Endothelial cell (in vitro differentiated cells): ENCODE results near the gene PDCD4. TPM values are rescaled to one million over a fixed set of nuclear protein-coding genes. Genes with fewer than 3 reads are reported as not detected.

Experiments
- DNase-seq: peaks from one replicate; pipeline ENCODE4 v3.0.0; 2021; ENCODE audit warnings: low spot score
- H3K27ac Mint-ChIP-seq: one replicate; pipeline ENCODE4 v1.8.0; 2021; ENCODE audit warnings: mixed read lengths, inconsistent platforms; ENCODE audit not compliant: unreplicated experiment
- H3K27me3 Mint-ChIP-seq: one replicate; pipeline ENCODE4 v1.8.0; 2021; ENCODE audit warnings: mild to moderate bottlenecking, moderate library complexity, mixed read lengths, inconsistent platforms; ENCODE audit not compliant: unreplicated experiment
- H3K36me3 Mint-ChIP-seq: one replicate; pipeline ENCODE4 v1.8.0; 2021; ENCODE audit warnings: mild to moderate bottlenecking, low read depth, mixed read lengths, inconsistent platforms; ENCODE audit not compliant: unreplicated experiment
- H3K4me1 Mint-ChIP-seq: one replicate; pipeline ENCODE4 v1.8.0; 2021; ENCODE audit warnings: mild to moderate bottlenecking, mixed read lengths, inconsistent platforms; ENCODE audit not compliant: unreplicated experiment
- H3K4me3 Mint-ChIP-seq: one replicate; pipeline ENCODE4 v1.8.0; 2021; ENCODE audit warnings: mild to moderate bottlenecking, mixed read lengths, inconsistent platforms; ENCODE audit not compliant: unreplicated experiment
- H3K9me3 Mint-ChIP-seq: one replicate; pipeline ENCODE4 v1.8.0; 2021; ENCODE audit warnings: mixed read lengths, inconsistent platforms; ENCODE audit not compliant: unreplicated experiment
- total RNA-seq: library from RNA; stranded (reverse); fragmentation: NEBNext Ultra II Directional; extraction: Animal tissue kit (Norgen Biotek cat#: 25700); gene quantifications from one replicate; pipeline ENCODE4 v1.2.1, GENCODE V29; 2021; ENCODE audit not compliant: unreplicated experiment
- TF ChIP-seq, protein P1 (sequence below): fragments of 200-600 bp; sonication (generic); IDR thresholded peaks from one replicate; pipeline ENCODE4 v1.5.0; 2021; ENCODE audit warnings: antibody characterized with exemption; ENCODE audit not compliant: unreplicated experiment

The PDCD4 gene
- total RNA-seq, 1 donor from 2014 or later = 50.4 TPM

DNA sequence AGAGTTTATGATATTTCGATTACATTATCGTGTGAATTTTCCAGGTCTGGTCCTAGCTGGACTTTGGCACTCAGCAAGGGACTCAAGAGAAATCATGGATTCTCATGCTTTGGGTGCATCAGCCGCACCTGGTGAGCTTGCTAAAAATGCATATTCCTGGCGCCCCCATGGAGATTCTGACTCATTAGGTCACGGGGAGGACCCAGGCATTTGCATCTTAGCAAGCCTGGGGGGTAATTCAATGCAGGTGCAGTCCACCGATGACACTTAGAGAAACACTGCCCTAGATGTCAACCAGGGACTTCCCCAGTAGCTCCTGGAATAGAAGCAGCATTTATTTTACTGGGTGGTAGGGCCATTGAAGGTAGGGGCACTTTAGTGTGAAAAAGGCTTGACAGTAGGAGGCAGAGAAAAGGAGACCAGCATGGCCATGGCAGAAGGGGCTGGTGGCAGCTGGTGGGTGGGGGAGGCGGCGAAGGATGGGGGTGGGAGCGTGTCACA, 29.9 kb upstream of the PDCD4 start:
- DNase-seq = no peak
- no peak overlapping the region for H3K4me3 Mint-ChIP-seq
- peaks cover 12% of the 10 kb centered on the region for H3K27me3 Mint-ChIP-seq
- peaks cover 20% of the 10 kb centered on the region for H3K4me1 Mint-ChIP-seq
- H3K27ac Mint-ChIP-seq = no peak overlapping the region
- TF ChIP-seq, protein P1, sequence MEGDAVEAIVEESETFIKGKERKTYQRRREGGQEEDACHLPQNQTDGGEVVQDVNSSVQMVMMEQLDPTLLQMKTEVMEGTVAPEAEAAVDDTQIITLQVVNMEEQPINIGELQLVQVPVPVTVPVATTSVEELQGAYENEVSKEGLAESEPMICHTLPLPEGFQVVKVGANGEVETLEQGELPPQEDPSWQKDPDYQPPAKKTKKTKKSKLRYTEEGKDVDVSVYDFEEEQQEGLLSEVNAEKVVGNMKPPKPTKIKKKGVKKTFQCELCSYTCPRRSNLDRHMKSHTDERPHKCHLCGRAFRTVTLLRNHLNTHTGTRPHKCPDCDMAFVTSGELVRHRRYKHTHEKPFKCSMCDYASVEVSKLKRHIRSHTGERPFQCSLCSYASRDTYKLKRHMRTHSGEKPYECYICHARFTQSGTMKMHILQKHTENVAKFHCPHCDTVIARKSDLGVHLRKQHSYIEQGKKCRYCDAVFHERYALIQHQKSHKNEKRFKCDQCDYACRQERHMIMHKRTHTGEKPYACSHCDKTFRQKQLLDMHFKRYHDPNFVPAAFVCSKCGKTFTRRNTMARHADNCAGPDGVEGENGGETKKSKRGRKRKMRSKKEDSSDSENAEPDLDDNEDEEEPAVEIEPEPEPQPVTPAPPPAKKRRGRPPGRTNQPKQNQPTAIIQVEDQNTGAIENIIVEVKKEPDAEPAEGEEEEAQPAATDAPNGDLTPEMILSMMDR = no peak
- H3K9me3 Mint-ChIP-seq = no peaks in the 10 kb centered on the region
- no peaks in the 10 kb centered on the region for H3K36me3 Mint-ChIP-seq

DNA sequence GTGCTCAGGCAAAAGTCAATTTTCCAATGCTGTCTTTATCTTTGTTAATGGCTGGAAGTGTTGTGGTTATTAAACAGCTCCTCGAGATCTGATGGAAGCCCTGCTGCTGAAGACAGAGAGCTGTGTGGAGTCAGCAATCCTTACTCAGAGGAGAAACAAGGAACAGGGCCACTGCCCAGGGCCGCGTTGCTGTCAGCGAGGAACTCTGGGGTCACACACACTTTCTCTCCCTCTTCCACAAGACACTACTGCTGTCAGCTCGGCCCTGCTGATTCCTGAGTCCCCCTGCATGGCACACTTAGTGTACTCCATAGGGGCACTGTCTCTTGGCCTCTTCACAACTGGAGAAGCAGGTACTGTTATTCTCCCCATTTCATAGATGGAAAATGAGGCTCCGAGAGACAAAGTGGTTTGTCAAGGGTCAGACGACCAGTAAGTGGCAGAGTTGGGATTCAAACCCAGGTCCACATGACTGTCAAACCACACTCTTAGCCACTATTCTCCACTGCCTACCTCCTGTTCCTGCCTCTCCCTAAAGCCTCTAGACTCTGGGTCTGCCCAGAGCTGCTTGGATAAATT, 29.3 kb upstream of the PDCD4 start:
- Mint-ChIP-seq H3K9me3 (no peaks in the 10 kb centered on the region), H3K36me3 (no peaks in the 10 kb centered on the region), H3K4me1 (peaks cover 20% of the 10 kb centered on the region), H3K27me3 (peaks cover 16% of the 10 kb centered on the region), H3K4me3 (no peak overlapping the region), H3K27ac (no peak overlapping the region)
- TF ChIP-seq, protein P1 = no peak
- DNase-seq = no peak

DNA sequence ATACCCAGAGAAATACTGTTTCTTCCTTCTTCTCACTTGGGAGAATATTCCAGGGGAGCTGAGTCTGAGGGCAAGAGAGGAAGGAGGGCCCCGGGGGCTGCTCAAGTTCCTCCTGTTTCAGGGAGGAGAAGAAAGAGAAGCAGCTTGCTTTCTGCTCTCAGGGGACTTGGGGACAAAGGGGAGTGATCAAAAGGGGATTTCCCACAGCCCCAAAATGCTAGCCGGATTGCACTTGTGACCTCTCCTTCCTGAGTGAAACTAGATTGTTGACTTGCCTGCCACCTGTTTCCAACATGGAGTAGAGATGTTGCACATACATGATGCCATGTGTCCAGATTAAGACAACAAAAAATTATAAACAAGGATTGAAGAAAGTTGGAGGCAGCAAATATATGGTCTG, 28.7 kb upstream of the PDCD4 start:
- Mint-ChIP-seq H3K27ac (no peak overlapping the region), H3K4me1 (peaks cover 16% of the 10 kb centered on the region), H3K36me3 (no peaks in the 10 kb centered on the region), H3K4me3 (no peak overlapping the region), H3K9me3 (no peaks in the 10 kb centered on the region), H3K27me3 (peaks cover 16% of the 10 kb centered on the region)
- no peak for DNase-seq
- TF ChIP-seq, protein P1 = no peak

DNA sequence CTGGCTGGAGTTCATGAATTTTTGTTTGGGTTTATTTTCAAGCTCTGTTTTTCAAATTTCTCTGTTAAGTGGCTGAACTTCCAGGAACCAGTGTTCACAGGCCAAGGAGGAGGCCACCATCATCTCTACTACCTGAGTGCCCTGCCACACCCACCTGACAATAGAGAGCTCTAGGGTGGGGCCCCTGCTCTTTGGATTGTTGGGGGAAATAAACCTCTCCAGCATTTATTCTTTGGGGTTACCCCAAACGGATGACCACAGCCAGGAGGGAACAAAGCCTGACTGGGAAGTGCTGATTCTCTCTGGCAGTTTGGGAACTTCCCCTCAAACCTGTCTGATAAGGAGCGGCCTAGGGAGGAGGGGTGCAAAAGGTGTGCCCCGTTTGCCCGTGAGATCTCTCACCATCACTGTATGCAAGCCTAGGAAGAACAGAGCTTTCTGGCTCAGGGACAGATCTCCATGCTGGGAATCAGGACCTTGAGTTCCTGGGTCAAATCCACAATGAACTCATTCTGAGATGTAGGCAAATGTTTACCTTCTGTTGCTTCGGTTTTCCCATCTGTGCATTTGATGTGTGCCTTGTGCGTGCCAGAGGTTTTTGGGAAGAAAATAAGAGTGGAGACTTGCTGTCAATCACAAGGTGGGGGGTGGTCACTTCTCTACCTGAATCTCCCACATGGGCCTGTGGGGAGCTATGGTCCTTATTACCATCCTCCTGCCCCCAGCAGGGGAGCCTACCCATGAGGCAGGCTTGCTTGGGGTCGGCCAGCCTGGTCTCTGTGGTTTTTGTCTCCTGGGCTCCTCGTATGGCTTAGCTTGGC, 27.7 kb upstream of the PDCD4 start:
- peaks cover 16% of the 10 kb centered on the region for H3K27me3 Mint-ChIP-seq
- peaks cover 15% of the 10 kb centered on the region for H3K4me1 Mint-ChIP-seq
- DNase-seq = no peak
- H3K4me3 Mint-ChIP-seq = no peak overlapping the region
- H3K27ac Mint-ChIP-seq = no peak overlapping the region
- TF ChIP-seq, protein P1 = no peak
- no peaks in the 10 kb centered on the region for H3K36me3 Mint-ChIP-seq
- H3K9me3 Mint-ChIP-seq = no peaks in the 10 kb centered on the region

DNA sequence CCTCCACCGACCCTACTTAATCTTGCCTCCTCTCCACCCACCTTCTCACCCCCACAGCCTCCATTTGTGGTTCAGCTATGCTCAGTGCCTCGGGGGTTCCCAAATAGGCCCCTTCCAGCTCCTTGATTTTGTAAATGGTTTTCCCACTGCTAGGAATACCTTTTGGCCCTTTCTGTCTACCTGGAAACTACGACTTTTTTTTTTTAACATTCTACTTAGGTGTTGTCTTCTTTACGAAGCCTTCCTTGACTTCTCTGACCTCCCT, 27.2 kb upstream of the PDCD4 start:
- no peak for DNase-seq
- TF ChIP-seq, protein P1 = no peak
- H3K27ac Mint-ChIP-seq = no peak overlapping the region
- H3K4me1 Mint-ChIP-seq = peaks cover 15% of the 10 kb centered on the region
- no peaks in the 10 kb centered on the region for H3K36me3 Mint-ChIP-seq
- H3K27me3 Mint-ChIP-seq = peaks cover 16% of the 10 kb centered on the region
- H3K4me3 Mint-ChIP-seq = no peak overlapping the region
- no peaks in the 10 kb centered on the region for H3K9me3 Mint-ChIP-seq
